ENCODE results near the gene PSAPL1. TPM values are rescaled to one million over a fixed set of nuclear protein-coding genes. Genes with fewer than 3 reads are reported as not detected.

The PSAPL1 gene
- total RNA-seq, 1 donor from 2014 or later, result not detected

DNA sequence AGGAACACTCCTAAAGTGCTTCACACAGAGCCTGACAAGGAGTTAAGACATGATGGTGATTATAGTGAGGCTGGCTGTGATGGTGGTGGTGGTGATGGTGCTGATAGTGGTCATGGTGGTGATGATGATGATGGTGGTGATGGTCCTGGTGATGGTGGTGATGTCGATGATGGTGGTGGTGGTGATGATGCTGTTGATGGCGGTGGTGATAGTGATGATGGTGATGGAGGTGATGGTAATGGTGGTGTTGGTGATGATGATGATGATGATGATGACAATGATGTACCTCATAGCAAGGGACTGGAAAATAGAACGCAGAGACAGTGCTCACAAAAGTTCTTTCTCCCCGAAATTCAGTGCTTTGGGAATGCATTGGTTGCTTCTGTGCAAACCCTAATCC, 34.3 kb upstream of the PSAPL1 start:
- no peak for FAIRE-seq
- no peak overlapping the region for H3K4me2 ChIP-seq (ENCODE audit: low read length)

DNA sequence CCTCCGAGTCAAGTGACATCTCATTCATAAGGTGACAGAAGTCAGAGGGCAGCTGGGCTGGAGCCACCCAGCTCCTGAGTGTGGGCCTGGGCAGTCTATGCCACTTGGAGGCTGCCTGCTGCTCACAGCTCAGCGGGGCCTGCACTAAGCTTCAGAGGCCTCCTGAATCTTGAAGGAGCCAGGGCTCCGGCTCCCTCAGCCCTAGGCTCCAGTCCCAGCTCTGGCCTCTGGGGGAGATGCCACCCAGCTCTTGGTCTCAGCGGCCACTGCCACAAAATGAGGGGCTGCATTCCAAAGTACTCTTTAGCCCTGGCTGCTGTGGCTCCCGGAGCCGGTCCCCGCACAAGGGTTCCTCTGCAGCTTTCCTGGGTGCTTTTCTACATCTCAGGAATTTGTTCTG, 32.7 kb upstream of the PSAPL1 start:
- Histone ChIP-seq H3K4me3 (ENCODE audit: insufficient read depth, low read depth, low read length) (no peak overlapping the region), H4K20me1 (ENCODE audit: insufficient read depth, low read length) (peaks cover 42% of the 10 kb centered on the region), H3K4me2 (ENCODE audit: low read length) (no peak overlapping the region), H3K9ac (ENCODE audit: low read length) (no peak overlapping the region), H3K4me1 (ENCODE audit: insufficient read depth, low read length) (peaks cover 4% of the 10 kb centered on the region), H2AFZ (ENCODE audit: low read depth, low read length) (no peak overlapping the region), H3K9me3 (ENCODE audit: insufficient read depth, low read depth, low read length) (no peaks in the 10 kb centered on the region), H3K36me3 (ENCODE audit: insufficient read depth, low read length) (no peaks in the 10 kb centered on the region), H3K27me3 (ENCODE audit: insufficient read depth, low read length) (peaks cover 7% of the 10 kb centered on the region), H3K79me2 (ENCODE audit: insufficient read depth, low read length) (no peaks in the 10 kb centered on the region), H3K27ac (ENCODE audit: low read depth, low read length) (no peak overlapping the region)
- Mint-ChIP-seq H3K27me3 (ENCODE audit: low read depth, unreplicated experiment) (peaks cover 60% of the 10 kb centered on the region), H3K36me3 (ENCODE audit: low read depth, unreplicated experiment) (peaks cover 2% of the 10 kb centered on the region), H3K27ac (ENCODE audit: unreplicated experiment) (no peak overlapping the region), H3K4me1 (ENCODE audit: low read depth, unreplicated experiment) (peaks cover 4% of the 10 kb centered on the region), H3K4me3 (ENCODE audit: unreplicated experiment) (no peak overlapping the region), H3K9me3 (ENCODE audit: unreplicated experiment) (peaks cover 16% of the 10 kb centered on the region)
- DNase-seq (ENCODE audit: low read depth), result no peak
- no peak for TF ChIP-seq EZH2 (IDR thresholded peaks at IDR 0.05; ENCODE audit: insufficient read depth, low read length)
- TF ChIP-seq, protein P1, sequence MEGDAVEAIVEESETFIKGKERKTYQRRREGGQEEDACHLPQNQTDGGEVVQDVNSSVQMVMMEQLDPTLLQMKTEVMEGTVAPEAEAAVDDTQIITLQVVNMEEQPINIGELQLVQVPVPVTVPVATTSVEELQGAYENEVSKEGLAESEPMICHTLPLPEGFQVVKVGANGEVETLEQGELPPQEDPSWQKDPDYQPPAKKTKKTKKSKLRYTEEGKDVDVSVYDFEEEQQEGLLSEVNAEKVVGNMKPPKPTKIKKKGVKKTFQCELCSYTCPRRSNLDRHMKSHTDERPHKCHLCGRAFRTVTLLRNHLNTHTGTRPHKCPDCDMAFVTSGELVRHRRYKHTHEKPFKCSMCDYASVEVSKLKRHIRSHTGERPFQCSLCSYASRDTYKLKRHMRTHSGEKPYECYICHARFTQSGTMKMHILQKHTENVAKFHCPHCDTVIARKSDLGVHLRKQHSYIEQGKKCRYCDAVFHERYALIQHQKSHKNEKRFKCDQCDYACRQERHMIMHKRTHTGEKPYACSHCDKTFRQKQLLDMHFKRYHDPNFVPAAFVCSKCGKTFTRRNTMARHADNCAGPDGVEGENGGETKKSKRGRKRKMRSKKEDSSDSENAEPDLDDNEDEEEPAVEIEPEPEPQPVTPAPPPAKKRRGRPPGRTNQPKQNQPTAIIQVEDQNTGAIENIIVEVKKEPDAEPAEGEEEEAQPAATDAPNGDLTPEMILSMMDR (IDR thresholded peaks at IDR 0.05; ENCODE audit: insufficient read depth, low read depth, low read length), result no peak
- no peak for FAIRE-seq

More for the DNA sequence above, 34.3 kb upstream of the PSAPL1 start:
- no peaks in the 10 kb centered on the region for H3K79me2 ChIP-seq (ENCODE audit: insufficient read depth, low read length)
- Mint-ChIP-seq H3K27me3 (ENCODE audit: low read depth, unreplicated experiment) (peaks cover 59% of the 10 kb centered on the region), H3K4me1 (ENCODE audit: low read depth, unreplicated experiment) (no peaks in the 10 kb centered on the region), H3K27ac (ENCODE audit: unreplicated experiment) (no peak overlapping the region), H3K4me3 (ENCODE audit: unreplicated experiment) (no peak overlapping the region), H3K36me3 (ENCODE audit: low read depth, unreplicated experiment) (peaks cover 2% of the 10 kb centered on the region), H3K9me3 (ENCODE audit: unreplicated experiment) (peaks cover 16% of the 10 kb centered on the region)
- H2AFZ ChIP-seq (ENCODE audit: low read depth, low read length), result no peak overlapping the region
- TF ChIP-seq, protein P1 (IDR thresholded peaks at IDR 0.05; ENCODE audit: insufficient read depth, low read depth, low read length), result no peak
- TF ChIP-seq EZH2 (IDR thresholded peaks at IDR 0.05; ENCODE audit: insufficient read depth, low read length), result no peak
- H3K4me3 ChIP-seq (ENCODE audit: insufficient read depth, low read depth, low read length), result no peak overlapping the region
- H4K20me1 ChIP-seq (ENCODE audit: insufficient read depth, low read length), result peaks cover 48% of the 10 kb centered on the region
- H3K27me3 ChIP-seq (ENCODE audit: insufficient read depth, low read length), result peaks cover 5% of the 10 kb centered on the region
- no peaks in the 10 kb centered on the region for H3K4me1 ChIP-seq (ENCODE audit: insufficient read depth, low read length)
- H3K9me3 ChIP-seq (ENCODE audit: insufficient read depth, low read depth, low read length), result no peaks in the 10 kb centered on the region
- no peak overlapping the region for H3K27ac ChIP-seq (ENCODE audit: low read depth, low read length)
- no peak overlapping the region for H3K9ac ChIP-seq (ENCODE audit: low read length)
- no peaks in the 10 kb centered on the region for H3K36me3 ChIP-seq (ENCODE audit: insufficient read depth, low read length)
- no peak for DNase-seq (ENCODE audit: low read depth)

DNA sequence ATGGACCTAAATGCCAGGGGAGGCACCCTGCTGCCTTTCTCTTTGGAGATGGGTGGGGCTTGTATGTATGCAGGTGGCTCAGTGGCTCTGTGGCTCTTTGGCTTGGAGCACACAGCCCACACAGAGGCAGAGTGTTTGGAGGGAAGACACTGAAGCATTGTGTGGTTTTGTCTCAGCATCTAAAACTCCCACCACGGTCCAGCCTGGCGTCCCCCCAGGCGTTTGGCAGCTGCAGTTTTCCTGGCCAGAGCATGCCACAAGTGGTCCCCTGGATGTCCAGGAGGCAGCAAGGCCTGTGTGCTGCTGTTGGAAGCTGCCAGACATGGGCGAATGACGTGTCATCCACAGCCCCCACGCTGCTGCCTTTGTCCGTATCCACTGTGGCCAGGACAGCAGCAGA, 32.2 kb upstream of the PSAPL1 start:
- Histone ChIP-seq H3K79me2 (ENCODE audit: insufficient read depth, low read length) (no peaks in the 10 kb centered on the region), H3K4me3 (ENCODE audit: insufficient read depth, low read depth, low read length) (no peak overlapping the region), H2AFZ (ENCODE audit: low read depth, low read length) (no peak overlapping the region), H3K27me3 (ENCODE audit: insufficient read depth, low read length) (peaks cover 7% of the 10 kb centered on the region), H3K9me3 (ENCODE audit: insufficient read depth, low read depth, low read length) (no peaks in the 10 kb centered on the region), H3K36me3 (ENCODE audit: insufficient read depth, low read length) (no peaks in the 10 kb centered on the region), H3K27ac (ENCODE audit: low read depth, low read length) (no peak overlapping the region), H3K9ac (ENCODE audit: low read length) (no peak overlapping the region), H3K4me2 (ENCODE audit: low read length) (no peak overlapping the region), H4K20me1 (ENCODE audit: insufficient read depth, low read length) (peaks cover 38% of the 10 kb centered on the region), H3K4me1 (ENCODE audit: insufficient read depth, low read length) (peaks cover 4% of the 10 kb centered on the region)
- Mint-ChIP-seq H3K27me3 (ENCODE audit: low read depth, unreplicated experiment) (peaks cover 58% of the 10 kb centered on the region), H3K4me1 (ENCODE audit: low read depth, unreplicated experiment) (peaks cover 7% of the 10 kb centered on the region), H3K27ac (ENCODE audit: unreplicated experiment) (no peak overlapping the region), H3K4me3 (ENCODE audit: unreplicated experiment) (no peak overlapping the region), H3K9me3 (ENCODE audit: unreplicated experiment) (peaks cover 16% of the 10 kb centered on the region), H3K36me3 (ENCODE audit: low read depth, unreplicated experiment) (peaks cover 2% of the 10 kb centered on the region)
- TF ChIP-seq EZH2 (IDR thresholded peaks at IDR 0.05; ENCODE audit: insufficient read depth, low read length), result no peak
- TF ChIP-seq, protein P1 (IDR thresholded peaks at IDR 0.05; ENCODE audit: insufficient read depth, low read depth, low read length), result no peak
- FAIRE-seq (no peak), DNase-seq (ENCODE audit: low read depth) (no peak)

Measured in astrocyte (in vitro differentiated cells and primary cell).